ENCODE data around the gene BLOC1S3.
"Not testable (repeated sequence)": the region's sequence is repeated elsewhere in the genome, so short reads cannot be mapped to it uniquely, and the experiment has no call there.

The BLOC1S3 gene

DNA sequence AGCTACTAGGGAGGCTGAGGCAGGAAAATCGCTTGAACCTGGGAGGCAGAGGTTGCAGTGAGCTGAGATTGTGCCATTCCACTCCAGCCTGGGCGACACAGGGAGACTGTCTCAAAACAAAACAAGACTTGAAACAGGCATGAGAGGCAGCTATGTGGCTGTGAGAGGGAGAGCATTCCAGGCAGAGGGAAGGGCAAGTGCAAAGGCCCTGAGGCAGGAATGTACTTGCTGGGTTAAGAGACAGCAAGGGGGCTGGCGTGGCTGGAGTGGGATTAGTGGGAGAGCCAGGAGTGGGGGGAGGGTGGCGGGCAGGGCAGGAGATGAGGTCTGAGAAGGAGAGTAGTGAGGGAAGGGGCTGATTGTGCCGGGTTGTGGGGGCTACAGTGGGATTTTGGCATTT, 45.3 kb downstream of the BLOC1S3 start:
- no peak for DNase-seq (ENCODE audit: low read depth in 3 of 3)

DNA sequence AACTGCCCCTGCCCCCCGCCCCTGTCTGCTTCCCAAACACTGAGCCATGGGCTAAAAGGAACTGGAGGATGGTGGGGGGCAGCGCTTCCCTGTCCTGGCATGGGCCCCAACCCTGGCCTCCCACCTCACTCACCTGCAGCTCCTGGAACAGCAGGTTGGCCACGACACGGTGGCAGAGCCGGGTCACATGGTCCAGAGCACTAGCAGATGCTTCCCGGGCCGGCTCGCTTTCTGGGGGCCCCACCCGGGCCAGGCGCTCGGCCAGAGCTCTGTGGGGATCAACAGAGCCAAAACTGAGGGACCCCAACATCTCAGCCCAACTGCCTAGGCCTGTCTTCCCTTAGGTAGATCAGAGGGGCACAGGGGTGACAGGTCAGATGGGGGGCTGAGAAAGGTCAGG, 46.1 kb downstream of the BLOC1S3 start:
- DNase-seq (ENCODE audit: low read depth in 3 of 3), result no peak

DNA sequence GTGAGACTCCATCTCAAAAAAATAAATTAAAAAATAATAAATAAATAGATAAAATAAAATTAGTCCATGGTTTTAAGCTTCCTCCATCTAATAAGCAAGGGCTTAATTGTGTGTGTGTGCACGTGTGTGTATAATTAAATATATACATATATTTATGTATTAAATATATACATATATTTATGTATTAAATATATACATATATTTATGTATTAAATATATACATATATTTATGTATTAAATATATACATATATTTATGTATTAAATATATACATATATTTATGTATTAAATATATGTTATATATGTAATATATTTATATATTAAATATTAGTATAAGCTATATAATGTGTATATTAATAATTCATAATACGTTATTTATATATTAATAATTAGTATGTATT, 50.5 kb downstream of the BLOC1S3 start:
- not testable (repeated sequence) for DNase-seq (ENCODE audit: low read depth in 3 of 3)
